Heart left ventricle (tissue), 16 donors: ENCODE data around the gene UPK3A. TPM values are rescaled to one million over a fixed set of nuclear protein-coding genes. Genes with fewer than 3 reads are reported as not detected.
"Not testable (repeated sequence)": the region's sequence is repeated elsewhere in the genome, so short reads cannot be mapped to it uniquely, and the experiment has no call there.

Source experiments
- ATAC-seq, 4 donors: fragments of 200-7000 bp; cut with Tn5 transposase; one replicate each; pipeline ENCODE4 v1.9.1; 2020 to 2022; ENCODE audit warnings: moderate library complexity in 4 of 4, mild to moderate bottlenecking in 3 of 4, moderate number of reproducible peaks in 1 of 4
- DNase-seq, 5 donors: peaks; one replicate each; pipeline ENCODE4 v3.0.0-alpha.2; 2020
- H3K27ac ChIP-seq, 12 donors: fragments of 200-600 bp; sonication (generic) in 4 of 12; one replicate each; pipeline versions ENCODE4 v1.5.0 to v1.8.0; 2016 to 2022; ENCODE audit warnings: mild to moderate bottlenecking in 2 of 12
- H3K27me3 ChIP-seq, 9 donors: fragments of 200-600 bp; sonication (generic) in 2 of 9; one replicate each; pipeline versions ENCODE4 v1.5.1 to v1.8.0; 2016 to 2022; ENCODE audit warnings: mild to moderate bottlenecking in 3 of 9
- H3K36me3 ChIP-seq, 9 donors: fragments of 200-600 bp; sonication (generic) in 2 of 9; one replicate each; pipeline versions ENCODE4 v1.5.0 to v1.8.0; 2018 to 2022; ENCODE audit warnings: mild to moderate bottlenecking in 2 of 9
- H3K4me1 ChIP-seq, 12 donors: fragments of 200-600 bp; sonication (generic) in 4 of 12; one replicate each; pipeline versions ENCODE4 v1.5.0 to v1.8.0; 2016 to 2022; ENCODE audit warnings: mild to moderate bottlenecking in 3 of 12
- H3K4me3 ChIP-seq, 12 donors: fragments of 200-600 bp; sonication (generic) in 4 of 12; one replicate each; pipeline versions ENCODE4 v1.5.0 to v1.8.0; 2017 to 2022; ENCODE audit warnings: mild to moderate bottlenecking in 9 of 12, moderate library complexity in 4 of 12
- H3K9me3 ChIP-seq, 12 donors: fragments of 200-600 bp; sonication (generic) in 4 of 12; one replicate each; pipeline versions ENCODE4 v1.5.0 to v1.8.0; 2016 to 2022; ENCODE audit warnings: mild to moderate bottlenecking in 1 of 12
- POLR2A ChIP-seq, 2 donors: fragments of 450-650 bp; IDR thresholded peaks; one replicate each; pipeline ENCODE4 v1.6.1; 2017; ENCODE audit warnings: antibody characterized with exemption in 2 of 2, mild to moderate bottlenecking in 2 of 2, moderate library complexity in 2 of 2
- WGBS, 4 donors: extraction: QIAGEN DNeasy Blood & Tissue Kit in 2 of 4; methylation state at CpG; one replicate each; pipeline versions ENCODE4 v1.1.5 to v1.1.7; 2013 to 2018; 5-methylcytosine and 5-hydroxymethylcytosine counted together
- intact Hi-C, 10 donors: fragments of 100-400 bp; cut with DNase I; formaldehyde crosslinking; loops; one replicate each; pipeline versions ENCODE4 v1.11.1 to v1.14.2; 2022
- polyA plus RNA-seq, 2 donors: library from polyadenylated mRNA; stranded (reverse); fragments of 200-250 nt; gene quantifications; one replicate each; pipeline ENCODE4 v1.2.3, GENCODE V29; 2013
- total RNA-seq, 9 donors: library from RNA; depleted of rRNA in 2 of 9; stranded (reverse); fragments of >200 nt in 2 of 9; fragmentation: NEBNext Ultra II Directional in 3 of 9; extraction: Animal tissue kit (Norgen Biotek cat#: 25700) in 3 of 9; gene quantifications; one replicate each; pipeline versions ENCODE4 v1.1.0 to v1.2.4, GENCODE V29; 2016 to 2023
- TF ChIP-seq, protein P1 (sequence below), 12 donors: fragments of 200-600 bp; sonication (generic) in 4 of 12; IDR thresholded peaks; one replicate each; pipeline versions ENCODE4 v1.5.0 to v1.8.0; 2018 to 2022; ENCODE audit warnings: antibody characterized with exemption in 12 of 12, mild to moderate bottlenecking in 5 of 12
- donor health status: ischemic (EF 13 %, LVEDD 7.1; RV severe dilation, severe dysfunction).
- donor health status: healthy with polysubstance abuse.
- donor health status: DM: no; HTN: yes; CAD: no.
- donor health status: DM: no; HTN: no; CAD: no.
- donor health status: ischemic (EF 25% LVEDD 6.9; RV normal size, moderate dysfunction).
- donor health status: ischemic (EF 25% LVEDD 5.7; RV mildly dilated, moderate dysfunction).
- donor health status: healthy.
- donor health status: DM: yes; HTN: yes; CAD: no.
- donor health status: ischemic (EF 35%, LVEDD 5.7; RV mildly dilated, moderate dysfunction).
- donor health status: nonischemic (EF 11% LVEDD 7.7; RV severe dilation, severe dysfunction).
- donor health status: DM: yes; HTN: yes; CAD: no.
- donor health status: PGD.
- donor health status: ischemic (EF 29% LVEDD 5.4; RV normal size, mild dysfunction).
- donor health status: nonischemic (EF 23%, LVEDD 6.1; RV moderate dilation, normal function).

UPK3A gene
- total and polyA plus RNA-seq, 11 donors, result 0.15 to 0.45 (median 0.34) TPM; not detected in 8

DNA sequence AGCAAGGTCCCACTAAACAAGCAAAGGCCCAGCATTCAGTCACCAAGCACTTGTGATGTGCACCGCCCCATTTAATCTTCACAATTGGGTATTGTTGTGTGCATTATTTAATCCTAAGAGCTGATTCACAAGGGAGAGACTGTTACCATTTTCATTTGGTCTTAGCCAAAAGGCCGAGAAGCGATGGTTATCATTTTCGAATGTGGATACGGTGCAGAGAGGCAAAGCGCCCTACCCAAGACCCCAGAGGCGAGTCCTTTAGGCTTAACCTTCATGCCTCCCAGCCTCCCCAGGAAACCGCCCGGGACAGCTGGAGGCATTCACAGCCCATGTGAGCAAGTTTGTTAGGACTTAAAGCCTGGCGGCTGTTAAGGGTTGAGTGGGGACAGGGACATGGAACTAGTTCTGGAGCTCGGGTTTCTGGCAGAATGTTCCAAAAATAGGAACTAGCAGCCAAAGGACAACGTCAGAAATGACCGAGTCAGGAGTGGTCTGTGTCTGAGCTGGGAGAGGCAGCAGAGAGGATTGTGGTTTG is 13.0 kb upstream of the UPK3A start:
- peaks cover 0 to 36% (median 23%) of the 10 kb centered on the region in 12 donors for H3K4me1 ChIP-seq
- DNase-seq (peak; percentile 59 to 87 (median 70)), ATAC-seq (peak; percentile 75 to 88 (median 84))
- H3K27ac ChIP-seq, result peak overlapping the region; percentile 33 to 85 (median 80)
- whole genome bisulfite sequencing, 4 donors, result 23 to 39% (median 33%) methylated on average over 13 of the region's 13 CpGs
- TF ChIP-seq, protein P1, sequence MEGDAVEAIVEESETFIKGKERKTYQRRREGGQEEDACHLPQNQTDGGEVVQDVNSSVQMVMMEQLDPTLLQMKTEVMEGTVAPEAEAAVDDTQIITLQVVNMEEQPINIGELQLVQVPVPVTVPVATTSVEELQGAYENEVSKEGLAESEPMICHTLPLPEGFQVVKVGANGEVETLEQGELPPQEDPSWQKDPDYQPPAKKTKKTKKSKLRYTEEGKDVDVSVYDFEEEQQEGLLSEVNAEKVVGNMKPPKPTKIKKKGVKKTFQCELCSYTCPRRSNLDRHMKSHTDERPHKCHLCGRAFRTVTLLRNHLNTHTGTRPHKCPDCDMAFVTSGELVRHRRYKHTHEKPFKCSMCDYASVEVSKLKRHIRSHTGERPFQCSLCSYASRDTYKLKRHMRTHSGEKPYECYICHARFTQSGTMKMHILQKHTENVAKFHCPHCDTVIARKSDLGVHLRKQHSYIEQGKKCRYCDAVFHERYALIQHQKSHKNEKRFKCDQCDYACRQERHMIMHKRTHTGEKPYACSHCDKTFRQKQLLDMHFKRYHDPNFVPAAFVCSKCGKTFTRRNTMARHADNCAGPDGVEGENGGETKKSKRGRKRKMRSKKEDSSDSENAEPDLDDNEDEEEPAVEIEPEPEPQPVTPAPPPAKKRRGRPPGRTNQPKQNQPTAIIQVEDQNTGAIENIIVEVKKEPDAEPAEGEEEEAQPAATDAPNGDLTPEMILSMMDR (IDR thresholded peaks at IDR 0.05), result no peak
- TF ChIP-seq POLR2A (IDR thresholded peaks at IDR 0.05), result no peak
- intact Hi-C loops, result loop anchor here in 5 of 10 donors (5.0 to 10.0 kb wide), 4 partner anchors 36 to 63 kb away; partner anchors contain the start of gene FAM118A (in 1 of the 5)
- H3K4me3 ChIP-seq, result no peak overlapping the region
- no peaks in the 10 kb centered on the region for H3K36me3 ChIP-seq
- no peaks in the 10 kb centered on the region for H3K9me3 ChIP-seq
- peaks cover 0 to 5% (median 0%) of the 10 kb centered on the region in 9 donors for H3K27me3 ChIP-seq

DNA sequence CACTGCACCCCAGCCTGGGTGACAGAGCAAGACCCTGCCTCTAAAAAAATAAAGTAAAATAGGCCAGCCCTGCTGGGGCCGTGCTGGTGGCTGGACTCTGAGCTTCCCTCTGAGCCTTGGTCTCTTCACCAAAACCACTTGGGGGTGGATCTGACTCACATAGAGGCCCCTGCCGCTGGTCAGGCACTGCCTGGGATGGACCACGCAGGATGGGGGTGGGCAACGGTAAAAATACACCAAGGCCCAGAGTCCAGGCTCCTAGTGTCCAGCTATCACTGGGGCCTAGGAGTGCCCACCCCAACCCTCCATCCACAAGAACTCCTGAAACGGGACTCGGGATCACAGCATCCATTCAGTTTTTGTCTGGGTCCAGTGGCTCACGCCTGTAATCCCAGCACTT is 12.3 kb upstream of the UPK3A start:
- DNase-seq, result peak in 1 of 5 donors; percentile 25
- intact Hi-C loops, result loop anchor here in 5 of 10 donors (5.0 to 10.0 kb wide), 4 partner anchors 35 to 62 kb away; partner anchors contain the start of gene FAM118A (in 1 of the 5)

DNA sequence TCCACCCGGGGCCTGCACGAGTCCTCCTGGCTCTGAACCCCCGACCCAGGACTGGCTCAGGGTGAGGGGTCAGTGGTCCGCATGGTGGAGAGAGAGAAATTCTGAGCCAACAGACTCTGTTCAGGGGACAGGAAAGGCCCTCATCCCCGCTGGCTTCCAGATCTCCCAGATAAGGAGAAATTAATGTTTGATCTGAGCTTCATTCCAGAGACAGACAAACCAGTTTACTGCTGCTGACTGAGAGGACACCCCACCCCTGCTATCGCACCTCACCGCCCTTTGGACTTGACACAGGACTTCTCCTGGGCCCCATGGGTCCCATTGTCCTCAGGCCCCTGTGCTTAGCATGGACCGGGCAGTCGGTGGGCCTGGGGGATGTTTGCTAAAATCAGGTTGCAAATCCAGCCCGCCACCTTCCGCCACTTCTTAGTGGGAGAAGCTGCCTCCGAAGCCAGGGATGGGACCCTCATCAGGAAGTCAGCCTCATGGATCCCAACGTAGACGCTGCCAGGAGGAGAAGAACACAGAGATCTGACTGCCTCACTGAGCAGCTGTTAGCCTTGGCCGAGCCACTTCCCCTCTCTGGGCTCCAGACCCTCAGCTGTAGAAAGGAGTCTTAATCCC is 11.2 kb upstream of the UPK3A start:
- Histone ChIP-seq H3K9me3 (no peaks in the 10 kb centered on the region), H3K27me3 (no peaks in the 10 kb centered on the region), H3K4me3 (no peak overlapping the region), H3K36me3 (no peaks in the 10 kb centered on the region), H3K27ac (no peak overlapping the region), H3K4me1 (peaks cover 0 to 33% (median 23%) of the 10 kb centered on the region in 12 donors)
- DNase-seq (no peak), ATAC-seq (no peak)
- 77 to 85% (median 84%) methylated on average over 14 to 15 of the region's 15 CpGs for WGBS, 4 donors
- no peak for TF ChIP-seq POLR2A (IDR thresholded peaks at IDR 0.05)
- TF ChIP-seq, protein P1 (IDR thresholded peaks at IDR 0.05), result no peak
- intact Hi-C loops, result loop anchor here in 5 of 10 donors (5.0 to 10.0 kb wide), 4 partner anchors 34 to 61 kb away; partner anchors contain the start of gene FAM118A (in 1 of the 5)

More for the DNA sequence above, 12.3 kb upstream of the UPK3A start:
- TF ChIP-seq, protein P1 (IDR thresholded peaks at IDR 0.05), result no peak
- TF ChIP-seq POLR2A (IDR thresholded peaks at IDR 0.05), result no peak
- H3K4me3 ChIP-seq, result no peak overlapping the region
- H3K27ac ChIP-seq, result peak overlapping the region; percentile 14 to 85 (median 80)
- H3K36me3 ChIP-seq, result no peaks in the 10 kb centered on the region
- peaks cover 0 to 36% (median 23%) of the 10 kb centered on the region in 12 donors for H3K4me1 ChIP-seq
- ATAC-seq, result no peak
- WGBS, 4 donors, result 81 to 88% (median 83%) methylated on average over 7 of the region's 7 CpGs
- H3K27me3 ChIP-seq, result peaks cover 0 to 5% (median 0%) of the 10 kb centered on the region in 9 donors
- no peaks in the 10 kb centered on the region for H3K9me3 ChIP-seq

DNA sequence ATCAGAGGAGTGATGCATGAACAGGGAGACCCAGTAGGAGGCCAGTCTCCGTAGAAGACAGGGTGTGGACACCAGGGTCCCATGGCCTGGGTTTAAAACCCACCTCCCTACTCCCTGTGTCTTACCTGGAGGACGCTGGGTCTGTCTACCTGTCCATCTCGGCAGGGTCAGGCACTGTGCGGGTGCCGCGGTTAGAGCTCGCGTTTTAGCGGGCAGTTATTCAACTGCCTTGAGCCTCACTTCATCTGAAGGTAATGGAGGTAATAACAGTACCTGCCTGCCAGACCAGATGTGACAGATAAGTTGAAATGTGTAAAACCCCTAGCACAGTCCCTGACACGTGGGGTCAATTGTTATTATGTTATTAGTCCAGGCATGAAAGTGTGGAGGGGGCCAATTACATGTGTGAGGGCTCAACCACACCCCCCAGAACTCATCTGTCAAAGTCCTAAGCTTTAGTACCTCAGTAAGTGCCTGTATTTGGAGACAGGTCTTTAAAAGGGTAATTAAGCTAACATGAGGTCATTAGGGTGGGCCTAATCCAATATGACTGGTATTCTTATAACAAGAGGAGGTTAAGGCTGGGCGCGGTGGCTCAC is 8.1 kb upstream of the UPK3A start:
- 90 to 97% (median 92%) methylated on average over 4 to 12 of the region's 12 CpGs for WGBS, 4 donors
- Histone ChIP-seq H3K4me3 (no peak overlapping the region), H3K27ac (no peak overlapping the region), H3K27me3 (no peaks in the 10 kb centered on the region), H3K9me3 (no peaks in the 10 kb centered on the region), H3K36me3 (no peaks in the 10 kb centered on the region), H3K4me1 (peaks cover 0 to 33% (median 14%) of the 10 kb centered on the region in 12 donors)
- DNase-seq (no peak), ATAC-seq (no peak)
- no peak for TF ChIP-seq POLR2A (IDR thresholded peaks at IDR 0.05)
- TF ChIP-seq, protein P1 (IDR thresholded peaks at IDR 0.05), result no peak
- intact Hi-C loops, result loop anchor here in 3 of 10 donors (5.0 to 10.0 kb wide), 3 partner anchors 41 to 58 kb away; no protein-coding TSS in a partner anchor

DNA sequence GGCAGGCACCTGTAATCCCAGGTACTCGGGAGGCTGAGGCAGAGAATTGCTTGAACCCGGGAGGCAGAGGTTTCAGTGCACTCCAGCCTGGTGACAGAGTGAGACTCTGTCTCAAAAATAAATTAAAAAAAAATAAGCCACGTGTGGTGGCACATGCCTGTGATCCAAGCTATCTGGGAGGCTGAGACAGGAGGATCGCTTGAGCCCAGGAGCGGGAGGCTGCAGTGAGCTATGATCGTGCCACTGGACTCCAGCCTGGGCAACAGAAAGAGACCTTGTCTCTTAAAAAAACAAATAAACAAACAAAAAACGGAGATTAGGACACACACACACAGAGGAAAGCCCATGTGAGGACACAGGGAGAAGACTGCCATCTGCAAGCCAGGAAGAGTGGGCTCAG is 7.0 kb upstream of the UPK3A start:
- peaks cover 0 to 22% (median 4%) of the 10 kb centered on the region in 12 donors for H3K4me1 ChIP-seq
- intact Hi-C loops, result loop anchor here in 3 of 10 donors (5.0 to 10.0 kb wide), 3 partner anchors 40 to 57 kb away; no protein-coding TSS in a partner anchor
- not testable (repeated sequence) for H3K9me3 ChIP-seq, ATAC-seq, DNase-seq, H3K27me3 ChIP-seq, H3K27ac ChIP-seq, H3K36me3 ChIP-seq, H3K4me3 ChIP-seq
- WGBS, 4 donors, result 84 to 88% (median 86%) methylated on average over 7 of the region's 7 CpGs
